NCI-H2029 treated with DMSO at 0.1 percent for 48 hours (cell line): Measurements from ENCODE around the gene ANKRD13B.
A peak's percentile ranks its signal among the peaks of the same experiment; 100 is the strongest.

ENCODE experiments used
- DNase-seq: peaks from one replicate; lab custom pipeline; 2025; lab: John Stamatoyannopoulos, UW

The ANKRD13B gene

DNA sequence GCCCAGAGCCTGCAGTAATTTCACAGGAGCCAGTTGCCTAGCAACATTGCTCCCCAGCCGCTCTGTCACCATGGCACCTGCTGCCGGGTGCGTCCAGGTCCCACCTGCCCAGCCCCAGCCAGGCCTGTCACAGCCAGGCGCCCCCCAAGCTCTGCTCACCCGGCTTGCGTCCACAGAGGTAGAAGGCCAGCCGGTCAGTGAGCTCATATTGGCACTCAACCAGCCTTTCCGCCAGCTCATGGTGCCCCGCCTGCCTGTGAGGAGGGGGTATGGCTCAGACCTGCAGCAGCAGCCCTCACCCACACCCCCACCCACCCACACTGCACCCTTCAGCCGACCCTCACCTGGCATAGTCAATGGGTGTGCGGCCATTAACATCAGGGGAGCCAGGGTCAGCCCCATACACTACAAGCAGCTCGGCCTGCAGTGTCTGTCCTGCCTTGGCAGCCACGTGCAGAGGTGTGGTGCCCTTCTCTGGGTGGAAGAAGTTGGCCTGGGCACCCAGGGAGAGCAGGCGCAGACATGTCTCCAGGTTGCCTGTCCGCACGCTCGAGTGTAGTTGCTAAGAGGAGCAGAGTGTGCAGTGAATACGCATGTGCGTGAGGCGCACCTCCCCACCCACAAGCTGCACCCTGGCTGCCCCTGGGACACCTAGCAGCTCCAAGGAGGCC is 11.2 kb upstream of the ANKRD13B start:
- no peak for DNase-seq

DNA sequence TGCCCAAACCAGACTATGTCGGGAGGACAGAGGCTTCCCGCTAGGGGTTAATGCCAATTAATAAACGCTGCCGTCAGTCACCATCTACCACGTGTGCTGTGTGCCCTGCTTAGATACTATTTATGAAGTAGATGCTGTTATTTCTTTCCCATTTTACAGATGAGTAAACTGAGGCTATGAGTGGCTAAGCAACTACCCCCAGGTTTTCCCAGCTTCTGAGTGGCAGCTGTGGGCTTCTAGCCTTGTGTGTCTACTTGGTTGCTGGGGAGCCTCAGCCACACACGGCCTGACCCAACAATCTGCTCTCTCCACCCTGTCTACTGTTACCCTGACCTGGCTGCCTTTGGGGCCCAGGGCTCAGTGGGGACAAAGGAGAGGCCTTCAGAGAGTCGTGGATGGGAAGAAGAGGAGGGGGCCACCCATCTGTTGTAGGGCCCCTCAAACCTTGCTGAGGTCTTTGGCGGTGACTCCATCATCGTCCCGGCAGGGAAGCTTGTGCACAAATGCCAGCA is 10.6 kb upstream of the ANKRD13B start:
- no peak for DNase-seq

DNA sequence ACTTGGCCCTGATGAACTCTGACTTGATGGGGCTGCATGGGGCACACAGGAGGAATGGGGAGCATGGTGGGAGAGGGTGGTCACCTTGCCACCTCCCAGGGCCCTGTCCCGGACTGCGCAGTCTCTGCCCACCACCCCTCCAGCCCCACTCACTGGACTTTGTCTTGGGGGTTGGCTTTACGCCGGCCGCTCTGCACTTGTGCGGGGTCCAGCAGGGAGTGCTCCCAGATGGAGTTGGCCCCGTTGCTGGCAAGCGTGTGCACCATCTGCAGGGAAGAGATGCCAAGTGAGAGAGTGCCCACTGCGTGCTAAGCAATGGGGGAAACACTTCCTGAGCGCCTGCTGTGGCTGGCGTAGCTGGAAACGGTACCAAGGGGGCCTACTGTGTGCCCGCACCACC is 10.2 kb upstream of the ANKRD13B start:
- no peak for DNase-seq

DNA sequence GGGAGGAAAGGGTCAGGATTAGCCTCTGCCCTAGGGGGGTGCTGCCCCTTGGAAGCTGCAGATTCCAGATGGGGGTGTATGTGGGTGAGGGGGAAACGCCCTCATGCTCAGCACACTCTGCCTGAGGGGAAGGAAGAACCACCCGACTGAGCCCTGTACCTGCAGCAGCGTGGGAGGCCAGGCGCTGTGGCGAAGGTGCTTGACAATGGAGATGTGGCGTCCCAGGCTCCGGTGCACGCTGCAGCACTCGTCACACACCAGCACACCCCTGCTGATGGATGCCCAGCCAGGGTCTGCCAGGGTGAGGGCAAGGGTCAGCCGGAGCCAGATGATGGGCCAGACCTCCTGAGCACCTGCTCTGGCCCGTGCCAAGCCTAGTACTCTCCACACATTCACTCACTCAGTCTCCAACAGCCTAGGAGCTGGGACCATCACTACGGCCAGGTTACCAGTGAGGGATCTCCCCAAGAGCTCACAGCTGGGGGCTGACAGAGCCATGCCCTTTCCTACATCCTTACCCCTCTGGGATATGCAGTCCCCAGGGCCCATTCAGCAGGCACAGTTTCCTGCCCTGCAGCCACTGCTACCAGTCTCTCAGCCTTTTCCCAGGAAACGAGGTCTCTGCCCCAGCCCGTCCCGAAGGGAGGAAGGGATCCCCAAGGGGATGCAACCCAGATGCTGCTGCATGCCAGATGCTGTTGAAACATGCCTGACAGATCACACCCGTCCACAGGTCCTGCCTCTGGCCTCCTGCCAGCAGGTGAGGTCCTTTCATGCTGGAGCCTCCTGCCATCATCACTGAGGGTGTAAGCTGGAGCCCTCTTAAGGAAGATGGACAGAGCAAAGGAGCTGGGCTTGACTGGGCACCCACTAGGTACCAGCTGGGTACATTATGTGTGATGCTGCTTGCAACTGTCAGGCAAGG is 9.3 kb upstream of the ANKRD13B start:
- no peak for DNase-seq

DNA sequence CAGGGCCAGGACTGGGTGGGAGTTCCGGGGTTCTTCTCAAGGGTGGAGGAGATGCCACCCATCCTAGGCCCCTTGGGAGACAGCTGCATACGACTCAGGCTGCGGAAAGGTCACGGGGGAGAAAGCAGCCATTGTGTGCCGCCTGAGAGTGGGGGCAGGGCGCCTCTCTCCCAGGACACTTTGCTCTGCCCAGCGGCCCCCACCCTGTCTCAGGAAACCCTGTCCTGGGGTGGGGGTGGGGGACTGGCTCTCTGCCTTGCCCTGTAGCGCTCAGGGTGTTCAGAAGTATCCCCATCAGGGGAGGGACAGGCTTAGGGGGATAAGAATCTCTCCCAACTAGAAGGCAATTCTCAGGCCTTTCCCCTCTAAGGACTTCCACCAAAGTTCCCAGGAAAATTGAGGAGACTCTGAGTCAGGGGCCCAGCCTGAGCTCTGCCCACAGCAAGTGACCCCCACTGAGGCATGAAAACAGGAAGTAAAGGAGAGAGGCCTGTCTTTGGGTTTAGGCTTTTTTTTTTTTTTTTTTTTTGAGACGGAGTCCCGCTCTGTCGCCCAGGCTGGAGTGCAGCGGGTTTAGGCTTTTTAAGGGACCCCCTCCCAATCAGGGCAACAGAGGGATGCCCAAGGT is 8.4 kb upstream of the ANKRD13B start:
- DNase-seq = no peak

DNA sequence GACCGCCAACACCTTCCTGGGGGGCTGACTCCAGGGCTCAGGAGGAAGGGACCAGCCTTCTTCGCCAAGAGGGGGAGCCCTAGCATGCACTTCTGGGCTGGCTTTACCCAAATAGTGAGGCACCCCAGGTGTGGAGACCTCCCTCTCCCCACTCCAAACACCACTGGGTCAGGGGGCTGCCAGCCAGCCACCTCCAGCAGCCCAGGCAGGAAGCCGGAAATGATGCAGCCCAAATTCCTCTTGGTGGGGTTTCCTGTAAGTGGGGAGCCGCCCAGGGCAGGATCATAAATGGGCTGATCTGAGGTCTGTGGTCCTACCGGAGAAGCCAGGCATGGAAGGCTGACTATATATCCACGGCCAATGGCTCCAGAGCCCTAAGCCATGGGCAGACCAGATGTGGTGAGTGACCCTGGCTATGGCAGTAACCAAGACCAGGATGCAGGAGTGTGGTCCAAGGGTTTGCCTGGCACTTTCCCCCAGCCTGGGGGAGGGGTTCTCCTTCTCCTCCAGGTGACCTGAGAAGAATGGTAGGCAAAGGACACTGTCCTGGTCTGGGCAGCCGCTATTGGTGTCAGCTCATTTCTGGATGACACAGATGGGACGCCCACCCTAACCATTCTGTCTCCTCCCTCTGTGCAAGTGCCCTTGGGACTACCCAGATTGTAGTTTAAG is 7.7 kb upstream of the ANKRD13B start:
- no peak for DNase-seq

DNA sequence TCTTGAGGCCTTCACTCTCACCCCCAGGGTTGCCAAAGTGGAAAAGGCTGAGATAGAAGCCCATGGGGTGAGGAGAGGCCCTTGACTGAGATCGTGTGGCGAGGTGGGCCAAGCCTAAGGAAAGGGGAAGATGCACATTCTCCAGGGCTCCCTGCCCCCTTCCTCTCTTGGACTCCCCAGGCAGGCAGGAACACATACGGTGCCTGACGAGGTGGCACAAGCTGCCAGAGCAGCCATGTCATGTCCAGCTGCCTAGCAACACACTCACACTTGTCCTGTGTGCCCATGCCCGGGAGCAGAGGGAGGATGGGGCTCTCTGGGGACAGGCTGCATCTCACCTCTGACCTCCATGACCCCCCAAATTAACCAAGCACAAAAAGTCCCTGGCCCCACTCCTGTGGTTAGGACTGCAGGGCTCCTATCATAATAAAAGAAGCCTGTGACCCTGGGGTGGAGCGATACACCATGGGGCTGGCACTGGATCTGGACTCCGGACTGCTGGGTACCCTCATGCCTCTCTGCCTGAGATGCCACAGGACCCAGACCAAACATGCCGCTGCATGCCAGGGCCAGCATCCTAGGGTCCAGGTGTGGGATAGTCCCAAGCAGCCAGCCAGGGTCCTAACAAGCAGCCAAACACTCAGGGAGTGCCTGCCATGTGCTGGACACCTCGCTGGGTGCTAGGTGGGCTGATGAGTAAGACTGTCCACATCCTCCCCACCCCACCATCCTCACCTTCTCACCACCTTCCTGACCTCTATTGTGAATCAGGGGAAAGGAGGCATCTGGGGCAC is 6.1 kb upstream of the ANKRD13B start:
- no peak for DNase-seq

DNA sequence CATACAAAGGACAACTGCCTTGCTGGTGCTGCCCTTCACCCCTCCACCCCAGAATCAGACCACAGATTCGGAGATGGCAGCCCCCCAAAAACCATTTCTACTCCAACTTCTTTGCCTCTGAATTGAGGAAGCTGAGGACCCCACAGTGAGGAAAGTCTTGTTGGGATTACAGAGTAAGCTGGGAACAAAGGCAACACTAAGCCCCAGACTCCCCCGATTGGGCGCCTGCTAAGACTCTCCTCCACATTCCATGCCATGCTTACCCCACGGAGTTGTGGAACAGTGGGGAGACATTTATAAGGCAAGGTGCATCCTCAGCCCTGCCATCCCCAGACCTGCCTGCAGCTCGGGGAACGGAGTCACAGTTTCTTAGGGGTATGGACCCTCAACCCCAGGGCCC is 5.3 kb upstream of the ANKRD13B start:
- DNase-seq = no peak

DNA sequence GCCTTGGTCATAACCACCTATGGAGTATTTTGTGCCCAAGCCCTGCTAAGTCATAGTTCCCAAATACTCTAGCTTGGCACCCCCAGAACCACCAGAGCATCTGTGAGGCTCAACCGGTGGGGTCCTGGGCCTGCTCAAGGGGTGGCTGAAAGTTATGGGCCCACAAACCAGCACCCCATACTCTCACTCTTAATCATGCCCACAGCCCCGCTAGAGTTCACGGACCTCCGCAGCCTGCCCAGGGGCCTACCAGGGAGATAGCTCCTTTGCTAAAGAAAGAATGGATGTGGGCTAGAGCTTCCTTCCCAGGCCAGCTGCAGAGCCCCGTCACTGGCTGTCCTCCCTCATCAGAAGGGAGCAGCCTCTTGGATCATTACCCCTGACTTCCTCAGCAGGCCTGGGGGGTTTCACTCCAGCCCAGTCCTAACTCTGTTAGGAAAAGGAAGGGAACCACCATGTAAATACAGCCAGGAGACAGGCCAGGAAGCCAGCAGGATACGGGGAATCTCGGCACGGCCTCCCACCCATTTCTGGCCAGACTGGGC is 4.8 kb upstream of the ANKRD13B start:
- DNase-seq = no peak

DNA sequence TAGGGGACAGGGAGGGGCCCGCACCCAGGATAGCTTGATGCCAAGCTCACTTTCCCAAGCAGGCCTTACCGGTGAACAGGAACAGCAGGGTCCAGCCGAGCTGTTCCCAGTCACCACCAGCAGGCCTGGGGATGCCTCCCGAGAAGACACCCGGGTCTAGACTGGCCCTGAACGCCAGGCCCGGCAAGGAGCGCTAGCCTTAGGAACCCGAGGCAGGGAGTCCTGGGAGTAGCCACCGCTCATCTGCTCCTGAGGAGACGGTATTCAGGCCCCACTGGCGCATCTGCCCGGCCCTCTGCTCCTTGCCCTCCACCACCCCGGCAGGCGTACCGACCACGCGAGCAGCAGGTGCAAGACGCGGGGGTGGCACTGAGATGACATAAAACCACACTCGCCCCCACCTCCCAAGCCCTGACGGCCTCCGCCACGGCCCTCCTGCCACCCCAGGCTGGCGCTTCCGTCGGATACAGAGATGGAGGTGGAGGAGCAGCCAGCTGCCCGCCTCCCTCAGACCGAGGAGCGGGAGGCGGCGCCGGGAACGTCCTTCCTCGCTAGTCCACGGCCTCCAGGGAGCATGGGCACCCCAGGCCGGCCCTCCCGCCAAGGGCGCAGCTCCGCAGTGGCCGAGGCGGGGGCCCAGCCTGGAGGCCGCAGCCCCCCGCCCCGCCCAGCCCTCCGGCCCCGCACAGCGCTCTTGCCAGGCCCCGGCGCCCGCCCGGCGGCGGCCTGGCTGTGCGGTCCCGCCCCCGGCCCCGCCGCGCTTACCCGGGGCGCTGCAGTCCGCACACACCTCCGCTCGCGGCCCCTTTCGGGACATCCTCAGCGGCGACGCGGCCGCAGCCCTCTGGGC is 4.1 kb upstream of the ANKRD13B start:
- DNase-seq = no peak

DNA sequence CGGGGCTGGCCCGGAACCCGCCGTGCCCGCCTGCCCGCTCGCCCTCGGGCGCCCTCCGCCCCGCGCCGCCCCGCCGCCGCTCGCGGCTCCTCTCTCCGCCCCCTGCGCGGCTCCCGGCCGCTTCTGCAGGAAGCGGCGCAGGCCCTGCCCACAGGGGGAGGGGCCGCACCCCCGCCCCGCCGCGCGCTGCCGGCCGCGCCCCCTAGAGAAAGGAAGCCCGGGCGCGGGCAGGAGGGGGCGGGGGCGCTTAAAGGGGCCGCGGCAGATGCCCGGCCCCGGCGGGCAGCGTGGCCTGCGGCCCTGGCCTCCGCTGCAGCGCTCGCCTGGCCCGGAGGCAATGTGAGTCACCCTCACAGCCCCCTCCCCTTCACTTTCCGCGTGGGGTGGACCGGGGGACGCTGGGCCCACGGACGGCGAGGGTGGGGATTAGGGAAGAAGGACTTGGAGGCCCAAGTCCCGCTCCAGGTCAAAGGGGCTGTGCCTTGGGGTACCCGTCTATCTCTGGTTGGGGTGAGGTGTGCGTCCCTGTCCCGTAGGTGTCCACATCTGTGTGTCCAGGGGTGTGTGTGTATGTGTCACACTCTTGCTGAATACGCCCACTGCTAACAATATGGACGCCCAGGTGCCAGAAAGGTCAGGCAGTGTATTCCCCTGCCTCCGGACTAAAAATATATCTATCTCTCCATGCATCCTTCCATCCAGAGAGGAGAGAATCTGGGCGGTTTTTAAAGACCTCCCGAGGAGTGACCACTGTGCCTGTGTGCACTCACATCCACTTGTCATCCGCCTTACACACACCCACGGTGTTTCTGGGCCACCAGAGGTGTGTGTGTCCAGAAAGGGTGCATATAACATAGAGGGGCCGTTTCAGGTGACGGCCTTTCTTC is 3.2 kb upstream of the ANKRD13B start, which contains the start of gene GIT1:
TSS of gene GIT1 (minus strand) at position 125 of the 887 bp plus-strand sequence. CDS start 270 bp downstream, outside the sequence.
- peak; percentile 23 for DNase-seq

DNA sequence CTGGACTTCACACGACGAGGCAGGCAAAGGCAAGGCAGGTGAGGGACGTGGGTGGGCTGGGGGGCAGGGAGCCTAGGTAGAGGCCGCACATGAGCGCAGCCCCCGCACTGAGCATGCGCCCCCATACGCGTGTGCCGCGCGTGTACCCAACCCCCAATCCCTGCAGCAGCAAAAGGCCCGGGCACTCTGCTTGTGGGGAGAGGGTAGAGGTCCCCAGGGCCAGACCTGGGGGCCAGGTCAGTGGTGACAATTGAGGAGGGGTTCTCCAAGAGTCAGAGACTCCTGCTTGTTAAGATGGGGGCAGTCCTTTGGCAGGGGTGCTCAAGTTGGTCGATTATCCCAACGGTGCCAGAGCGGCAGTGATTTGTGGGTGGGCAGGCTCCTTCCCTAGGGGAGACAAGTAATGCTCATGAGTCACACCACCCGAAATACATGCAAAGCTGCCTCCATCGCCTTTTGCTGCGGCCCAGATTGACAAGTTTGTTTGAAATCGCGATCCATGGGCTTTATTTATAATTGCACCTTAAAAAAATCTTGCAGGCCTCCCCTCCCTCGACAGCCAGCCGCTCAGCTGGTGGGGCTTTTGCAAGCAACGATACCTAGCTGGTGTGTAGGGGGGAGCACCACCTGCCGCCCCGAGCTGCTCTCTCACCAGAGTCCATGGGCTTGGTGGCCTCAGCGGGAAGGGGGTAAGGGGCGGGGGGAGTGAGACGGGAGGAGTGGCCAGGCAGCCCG is 2.4 kb upstream of the ANKRD13B start:
- DNase-seq = no peak

DNA sequence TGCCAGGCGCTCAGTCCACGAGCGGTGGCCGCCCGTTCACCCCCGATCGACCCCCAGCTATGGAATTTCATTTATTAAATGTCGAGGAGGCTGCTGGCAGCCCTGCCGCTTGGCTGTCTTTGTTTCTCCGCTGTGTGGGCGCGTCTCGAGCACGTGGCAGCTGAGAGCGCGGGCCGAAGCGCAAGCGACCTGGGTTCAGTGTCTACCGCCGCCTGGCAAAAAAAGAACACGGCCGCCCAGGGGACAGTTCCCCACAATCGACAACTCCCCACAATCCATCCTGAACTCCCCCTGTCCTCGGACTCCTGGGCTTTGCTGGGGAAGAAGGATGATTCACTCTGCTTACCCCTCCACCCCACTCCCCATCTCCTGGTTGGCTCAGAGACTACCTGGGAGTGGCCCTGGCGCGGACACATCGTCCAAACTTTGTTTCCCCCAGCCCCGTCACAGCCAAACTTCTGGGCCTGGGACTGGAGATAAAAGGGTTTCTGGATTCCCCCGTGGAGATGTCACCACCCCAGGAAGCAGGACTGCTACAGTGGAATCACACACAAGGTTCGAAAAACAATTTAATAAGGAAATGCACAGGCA is 1.7 kb upstream of the ANKRD13B start:
- no peak for DNase-seq

DNA sequence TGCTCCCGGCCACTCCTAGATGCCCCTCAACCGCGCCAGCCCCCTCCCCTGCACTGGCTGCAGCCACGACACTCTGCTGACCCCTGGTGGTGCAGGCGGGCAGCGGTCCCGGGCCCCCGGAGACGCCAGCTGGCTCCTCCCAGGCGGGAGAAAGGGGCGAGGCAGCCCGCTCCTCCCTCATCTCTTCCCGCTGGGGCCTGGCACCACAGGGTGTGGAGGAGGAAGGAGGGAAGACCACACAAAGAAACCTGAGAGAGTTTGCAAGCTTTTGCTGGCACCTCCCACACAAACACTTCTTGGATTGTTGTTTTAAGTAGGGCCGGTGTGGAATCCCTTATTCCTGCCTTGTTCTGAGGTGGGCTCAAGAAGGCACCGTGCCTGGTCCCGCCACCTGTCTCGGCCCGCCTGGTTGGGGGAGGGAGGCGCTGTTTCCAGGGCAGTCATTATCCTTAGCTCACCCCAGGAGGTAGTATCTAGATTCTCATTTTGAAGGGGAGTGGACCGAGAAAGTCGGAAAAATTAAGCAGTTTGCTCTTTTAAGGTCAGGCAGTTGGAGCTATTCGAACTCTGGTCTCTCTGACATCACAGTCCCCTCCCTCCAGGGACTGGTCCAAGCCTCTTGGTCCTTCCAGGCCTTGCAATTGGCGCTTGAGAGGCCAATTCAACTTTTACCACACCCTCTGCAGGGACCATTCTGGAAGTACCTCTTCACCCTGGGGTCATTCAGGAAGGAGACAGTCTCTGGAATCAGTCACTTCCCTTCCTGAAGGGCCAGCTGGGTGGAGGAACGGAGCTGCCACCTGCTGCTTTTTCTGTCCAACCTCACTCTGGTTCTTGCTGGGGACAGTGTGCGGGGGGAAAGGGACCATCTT is 959 bp upstream of the ANKRD13B start:
- peak; percentile 69 for DNase-seq

DNA sequence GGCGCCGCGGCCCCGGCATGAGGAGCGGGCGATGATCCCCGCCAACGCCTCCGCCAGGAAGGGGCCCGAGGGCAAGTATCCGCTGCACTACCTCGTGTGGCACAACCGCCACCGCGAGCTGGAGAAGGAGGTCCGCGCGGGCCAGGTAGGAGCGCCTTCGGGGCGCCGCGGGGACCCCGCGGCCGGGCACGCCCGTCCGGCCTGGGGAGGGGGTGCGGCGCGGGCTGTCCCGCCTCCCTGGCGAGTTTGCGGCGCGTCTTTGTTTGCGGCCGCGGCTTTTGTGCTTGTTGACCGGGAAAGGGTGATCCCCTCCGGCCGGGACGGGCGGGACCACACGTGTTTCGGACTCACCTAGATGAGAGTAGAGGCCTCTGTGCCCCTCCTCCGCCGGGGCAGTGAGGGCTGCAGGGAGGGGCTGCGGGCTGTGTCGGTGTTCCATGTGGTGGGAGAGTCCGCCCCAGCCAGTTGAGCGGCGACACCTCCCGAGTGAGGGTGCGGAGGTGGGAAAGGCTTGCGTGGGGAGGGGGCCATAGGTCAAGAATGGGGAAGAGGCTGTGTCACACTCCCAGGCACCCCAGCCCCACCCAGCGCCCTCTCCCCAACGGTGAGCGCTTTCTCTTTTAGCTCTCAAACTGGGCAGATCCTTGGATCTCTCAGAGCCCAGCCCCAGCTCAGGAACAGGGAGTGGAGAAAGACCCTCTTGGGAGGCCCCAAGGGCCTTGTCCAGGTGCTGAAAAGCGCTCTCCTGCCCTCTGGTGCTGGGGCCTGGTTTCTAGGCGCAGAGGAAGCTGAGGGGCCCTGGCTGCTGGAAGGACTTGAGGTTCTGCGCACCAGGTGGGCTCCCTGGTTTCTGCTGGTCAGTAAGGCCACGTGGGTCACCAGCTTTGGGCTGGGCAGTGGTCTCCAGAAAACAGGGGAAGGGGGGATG is 923 bp downstream of the ANKRD13B start:
- DNase-seq = no peak
